ENCODE data around the gene PDZD2.

- no peak for TF ChIP-seq POLR2A (IDR thresholded peaks at IDR 0.05)
- TF ChIP-seq POLR2AphosphoS5 (IDR thresholded peaks at IDR 0.05; ENCODE audit: insufficient read depth in 1 of 2, low read depth in 1 of 2), result no peak
- no peak for TF ChIP-seq CTCF (IDR thresholded peaks at IDR 0.05)
Measured at GRCh38 chr5:32024751-32025150, 385.8 kb downstream of the PDZD2 start.

All from vagina (tissue), 2 donors.